Activated T-helper 1 cell treated with anti-CD3 and anti-CD28 coated beads, Interleukin-2, amount 50 U/mL, for 16 hours (primary cell): Measurements from ENCODE around the gene KRTAP5-6.

Experiments used
- DNase-seq, 2 donors: peaks; one replicate each; pipeline ENCODE4 v3.0.0-alpha.2; 2020; ENCODE audit warnings: low read depth in 1 of 2, low spot score in 1 of 2

Gene KRTAP5-6

GRCh38 chr11:1746511-1746931 lies 49.5 kb downstream of the KRTAP5-6 start:
- DNase-seq, result no peak

- DNase-seq, result no peak
Measured at GRCh38 chr11:1746956-1747752, 50.2 kb downstream of the KRTAP5-6 start.
